WERI-Rb-1 (cell line): ENCODE measurements around the gene GPR65.
"Not testable (repeated sequence)": the region's sequence is repeated elsewhere in the genome, so short reads cannot be mapped to it uniquely, and the experiment has no call there.

ENCODE experiments used
- DNase-seq: peaks from one replicate; pipeline ENCODE4 v3.0.0-alpha.2; 2020
- H3K27ac ChIP-seq: fragments of 250-450 bp; sonication (Bioruptor Pico); 2 replicates; pipeline ENCODE4 v1.5.1; 2020; ENCODE audit warnings: mild to moderate bottlenecking, moderate library complexity
- H3K27me3 ChIP-seq: fragments of 250-450 bp; sonication (Bioruptor Pico); 2 replicates; pipeline ENCODE4 v1.5.1; 2021; ENCODE audit warnings: mild to moderate bottlenecking, low read depth, moderate library complexity; ENCODE audit not compliant: insufficient read depth, severe bottlenecking
- H3K36me3 ChIP-seq: fragments of 250-450 bp; sonication (Bioruptor Pico); 2 replicates; pipeline ENCODE4 v1.5.1; 2020; ENCODE audit warnings: mild to moderate bottlenecking, moderate library complexity
- H3K4me3 ChIP-seq: 2 replicates; pipeline ENCODE4 v1.5.1; 2011; ENCODE audit warnings: low read depth, mild to moderate bottlenecking, control low read depth, low read length
- H3K9me3 ChIP-seq: fragments of 250-450 bp; sonication (Bioruptor Pico); 2 replicates; pipeline ENCODE4 v1.5.1; 2021; ENCODE audit warnings: mild to moderate bottlenecking, moderate library complexity; ENCODE audit not compliant: severe bottlenecking
- TF ChIP-seq, protein P1 (sequence below): IDR thresholded peaks from 2 replicates; pipeline ENCODE4 v1.5.1; 2011; ENCODE audit warnings: low read depth, mild to moderate bottlenecking, control low read depth, inconsistent platforms, low read length

The GPR65 gene

DNA sequence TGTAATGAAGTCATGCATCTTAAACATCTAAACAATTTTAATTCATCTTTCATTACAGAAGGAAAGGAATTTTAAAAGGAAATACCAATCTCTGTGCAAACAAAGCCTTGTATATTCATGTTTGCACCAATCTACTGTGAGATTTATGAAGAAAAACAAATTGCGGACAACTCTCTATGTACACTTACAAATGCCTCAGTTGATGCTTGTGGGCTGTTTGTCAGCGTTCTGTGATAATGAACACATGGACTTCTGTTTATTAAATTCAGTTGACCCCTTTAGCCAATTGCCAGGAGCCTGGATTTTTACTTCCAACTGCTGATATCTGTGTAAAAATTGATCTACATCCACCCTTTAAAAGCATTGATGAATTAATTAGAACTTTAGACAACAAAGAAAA, 5.4 kb downstream of the GPR65 start:
- no peak for DNase-seq
- Histone ChIP-seq H3K27me3 (no peaks in the 10 kb centered on the region), H3K4me3 (no peak overlapping the region), H3K36me3 (no peaks in the 10 kb centered on the region), H3K9me3 (no peaks in the 10 kb centered on the region), H3K27ac (no peak overlapping the region)
- TF ChIP-seq, protein P1, sequence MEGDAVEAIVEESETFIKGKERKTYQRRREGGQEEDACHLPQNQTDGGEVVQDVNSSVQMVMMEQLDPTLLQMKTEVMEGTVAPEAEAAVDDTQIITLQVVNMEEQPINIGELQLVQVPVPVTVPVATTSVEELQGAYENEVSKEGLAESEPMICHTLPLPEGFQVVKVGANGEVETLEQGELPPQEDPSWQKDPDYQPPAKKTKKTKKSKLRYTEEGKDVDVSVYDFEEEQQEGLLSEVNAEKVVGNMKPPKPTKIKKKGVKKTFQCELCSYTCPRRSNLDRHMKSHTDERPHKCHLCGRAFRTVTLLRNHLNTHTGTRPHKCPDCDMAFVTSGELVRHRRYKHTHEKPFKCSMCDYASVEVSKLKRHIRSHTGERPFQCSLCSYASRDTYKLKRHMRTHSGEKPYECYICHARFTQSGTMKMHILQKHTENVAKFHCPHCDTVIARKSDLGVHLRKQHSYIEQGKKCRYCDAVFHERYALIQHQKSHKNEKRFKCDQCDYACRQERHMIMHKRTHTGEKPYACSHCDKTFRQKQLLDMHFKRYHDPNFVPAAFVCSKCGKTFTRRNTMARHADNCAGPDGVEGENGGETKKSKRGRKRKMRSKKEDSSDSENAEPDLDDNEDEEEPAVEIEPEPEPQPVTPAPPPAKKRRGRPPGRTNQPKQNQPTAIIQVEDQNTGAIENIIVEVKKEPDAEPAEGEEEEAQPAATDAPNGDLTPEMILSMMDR, result no peak

DNA sequence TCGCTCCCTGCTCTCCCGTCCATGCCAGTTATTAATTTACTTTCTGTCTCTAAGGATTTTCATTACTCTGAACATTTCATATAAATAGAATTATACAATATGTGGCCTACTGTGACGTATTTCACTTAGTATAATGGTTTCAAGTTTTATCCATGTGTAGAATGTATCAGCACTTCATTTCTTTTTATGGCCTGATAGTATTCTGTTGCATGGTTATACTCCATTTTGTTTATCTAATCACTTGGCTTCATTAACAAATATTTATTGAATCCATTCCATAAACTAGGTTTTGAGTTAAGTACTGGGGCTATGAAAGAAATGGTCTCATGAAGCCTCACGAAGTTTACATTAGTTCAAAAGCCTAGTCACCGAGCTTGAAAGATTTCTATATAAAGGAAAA, 7.6 kb downstream of the GPR65 start:
- DNase-seq, result no peak
- no peaks in the 10 kb centered on the region for H3K9me3 ChIP-seq
- no peak overlapping the region for H3K4me3 ChIP-seq
- no peak overlapping the region for H3K27ac ChIP-seq
- TF ChIP-seq, protein P1, result no peak
- no peaks in the 10 kb centered on the region for H3K27me3 ChIP-seq
- no peaks in the 10 kb centered on the region for H3K36me3 ChIP-seq

DNA sequence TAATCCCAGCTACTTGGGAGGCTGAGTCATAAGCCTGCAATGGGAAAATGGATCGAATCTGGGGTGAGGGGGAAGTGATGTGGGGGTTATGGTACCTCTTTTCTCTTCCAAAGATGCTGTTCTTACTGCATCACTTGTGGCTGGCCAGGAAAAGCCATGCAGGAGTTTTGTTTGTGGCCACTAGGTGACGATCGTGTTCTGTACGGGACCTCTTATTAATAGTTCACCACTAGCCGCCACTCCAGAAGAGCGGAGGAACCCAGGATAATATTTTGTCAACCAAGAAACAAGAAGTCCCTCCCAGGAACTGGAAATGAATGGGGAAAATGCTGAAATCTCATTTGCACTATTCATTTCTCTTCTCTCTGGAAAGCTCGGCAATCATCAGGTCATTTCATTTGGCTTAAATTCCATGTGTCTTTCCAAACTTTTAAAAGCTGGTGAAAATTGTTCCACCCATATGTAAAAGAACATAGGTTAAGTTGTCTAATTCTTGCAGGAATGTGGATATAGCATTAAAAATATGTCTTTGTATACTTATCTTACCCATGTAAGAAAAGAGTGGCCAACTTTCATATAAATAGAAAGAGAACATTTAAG, 8.9 kb downstream of the GPR65 start:
- Histone ChIP-seq H3K36me3 (no peaks in the 10 kb centered on the region), H3K27ac (no peak overlapping the region), H3K27me3 (no peaks in the 10 kb centered on the region), H3K4me3 (no peak overlapping the region), H3K9me3 (no peaks in the 10 kb centered on the region)
- TF ChIP-seq, protein P1, result peak; percentile 92
- peak; percentile 70 for DNase-seq

DNA sequence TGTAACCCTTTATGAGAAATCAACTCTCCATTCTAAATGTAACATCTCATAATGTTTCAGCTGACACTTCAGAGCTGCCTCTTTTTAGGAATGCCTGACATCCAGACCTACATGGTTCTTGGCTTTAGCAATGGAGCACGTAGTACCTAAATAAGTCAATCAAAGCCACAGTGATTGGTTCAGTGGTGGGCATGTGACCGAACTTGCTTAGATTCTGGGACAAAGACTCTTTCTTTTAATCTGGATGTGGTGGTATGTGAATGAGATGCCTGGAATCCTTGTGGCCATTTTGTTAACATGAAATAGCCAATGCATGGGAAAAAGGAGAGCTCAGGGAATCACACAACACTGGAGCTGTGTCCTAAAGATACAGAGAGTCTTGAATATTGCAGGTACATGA, 11.8 kb downstream of the GPR65 start:
- TF ChIP-seq, protein P1, result no peak
- H3K36me3 ChIP-seq, result no peaks in the 10 kb centered on the region
- no peaks in the 10 kb centered on the region for H3K27me3 ChIP-seq
- no peak overlapping the region for H3K4me3 ChIP-seq
- H3K9me3 ChIP-seq, result no peaks in the 10 kb centered on the region
- no peak overlapping the region for H3K27ac ChIP-seq
- DNase-seq, result no peak

DNA sequence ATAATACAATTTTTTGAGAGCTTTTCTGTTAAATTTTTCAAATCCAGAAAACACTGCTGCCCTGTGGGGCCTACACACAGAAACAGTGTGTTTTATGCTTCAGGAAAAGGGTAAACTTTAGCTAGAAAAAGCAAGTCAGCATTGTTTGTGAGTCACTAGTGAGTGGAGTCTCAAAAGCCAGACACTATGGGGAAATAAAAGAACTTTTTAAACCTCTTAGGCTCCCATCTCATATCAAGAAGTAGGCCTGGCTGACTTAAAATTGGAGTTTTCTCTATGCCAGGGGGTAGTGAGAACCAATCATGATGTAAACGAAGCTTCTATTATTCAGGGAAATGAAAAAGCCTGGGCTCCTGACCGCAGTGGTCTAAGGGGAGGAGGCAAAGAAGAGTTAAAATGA, 12.6 kb downstream of the GPR65 start:
- H3K27ac ChIP-seq, result no peak overlapping the region
- TF ChIP-seq, protein P1, result no peak
- DNase-seq, result no peak
- H3K4me3 ChIP-seq, result no peak overlapping the region
- no peaks in the 10 kb centered on the region for H3K36me3 ChIP-seq
- H3K27me3 ChIP-seq, result no peaks in the 10 kb centered on the region
- H3K9me3 ChIP-seq, result no peaks in the 10 kb centered on the region

DNA sequence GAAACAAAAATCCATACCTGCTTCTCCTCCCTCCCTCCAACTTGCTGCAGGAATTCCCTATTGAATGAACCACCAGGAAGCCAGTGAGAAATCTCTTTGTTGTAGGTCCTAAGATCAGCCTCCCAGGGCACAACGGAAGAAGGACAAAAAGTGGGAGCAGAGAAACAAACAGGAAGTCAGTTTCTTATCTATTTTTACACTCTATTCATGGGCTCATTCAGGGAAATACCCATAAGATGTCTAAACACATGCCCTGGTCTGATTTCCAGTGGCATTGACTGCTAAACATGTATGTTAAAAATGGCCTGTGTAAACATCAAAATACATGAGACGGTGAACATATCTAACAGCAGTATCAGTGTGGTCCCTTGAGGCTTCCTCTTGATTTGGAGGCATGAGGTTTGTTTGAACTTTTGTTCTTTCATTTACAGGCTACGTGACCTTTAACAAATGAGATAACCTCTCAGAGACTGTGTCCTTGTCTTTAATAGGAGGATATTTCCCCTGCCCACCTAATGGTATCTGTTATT, 18.8 kb downstream of the GPR65 start:
- TF ChIP-seq, protein P1, result no peak
- Histone ChIP-seq H3K27ac (peak overlapping the region; percentile 81), H3K4me3 (no peak overlapping the region), H3K36me3 (no peaks in the 10 kb centered on the region), H3K27me3 (no peaks in the 10 kb centered on the region), H3K9me3 (no peaks in the 10 kb centered on the region)
- DNase-seq, result no peak

DNA sequence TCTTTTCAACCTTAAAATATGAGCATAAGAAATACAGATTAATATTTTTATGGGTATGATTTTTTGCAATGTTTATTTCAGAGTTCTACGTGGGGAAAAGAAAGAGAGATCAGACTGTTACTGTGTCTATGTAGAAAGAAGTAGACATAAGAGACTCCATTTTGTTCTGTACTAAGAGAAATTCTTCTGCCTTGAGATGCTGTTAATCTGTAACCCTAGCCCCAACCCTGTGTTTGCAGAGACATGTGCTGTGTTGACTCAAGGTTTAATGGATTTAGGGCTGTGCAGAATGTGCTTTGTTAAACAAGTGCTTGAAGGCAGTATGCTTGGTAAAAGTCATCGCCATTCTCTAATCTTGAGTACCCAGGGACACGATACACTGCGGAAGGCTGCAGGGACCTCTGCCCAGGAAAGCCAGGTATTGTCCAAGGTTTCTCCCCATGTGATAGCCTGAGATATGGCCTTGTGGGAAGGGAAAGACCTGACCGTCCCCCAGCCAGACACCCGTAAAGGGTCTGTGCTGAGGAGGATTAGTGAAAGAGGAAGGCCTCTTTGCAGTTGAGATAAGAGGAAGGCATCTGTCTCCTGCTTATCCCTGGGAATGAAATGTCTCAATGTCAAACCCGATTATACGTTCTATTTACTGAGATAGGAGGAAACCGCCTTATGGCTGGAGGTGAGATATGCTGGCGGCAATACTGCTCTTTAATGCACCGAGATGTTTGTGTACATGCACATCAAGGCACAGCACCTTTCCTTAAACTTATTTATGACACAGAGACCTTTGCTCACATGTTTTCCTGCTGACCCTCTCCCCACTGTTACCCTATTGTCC, 19.5 kb downstream of the GPR65 start:
- peak overlapping the region; percentile 81 for H3K27ac ChIP-seq
- not testable (repeated sequence) for H3K36me3 ChIP-seq, H3K27me3 ChIP-seq, H3K9me3 ChIP-seq
- peak; percentile 73 for DNase-seq
- H3K4me3 ChIP-seq, result peak overlapping the region; percentile 32
